Trophoblast cell (in vitro differentiated cells and primary cell): Measurements from ENCODE around the gene CPM.

Source experiments
- DNase-seq, 2 donors: peaks; one replicate each; pipeline ENCODE4 v3.0.0-alpha.2; 2016
- H2AFZ ChIP-seq: 2 replicates; pipeline ENCODE4 v1.6.1; 2013; ENCODE audit warnings: low read length, moderate library complexity, mild to moderate bottlenecking; ENCODE audit not compliant: insufficient read depth, poor library complexity
- H2AK5ac ChIP-seq: 2 replicates; pipeline ENCODE4 v1.6.1; 2013; ENCODE audit warnings: mild to moderate bottlenecking, low read length
- H2BK120ac ChIP-seq: 2 replicates; pipeline ENCODE4 v1.6.1; 2013; ENCODE audit warnings: low read length, mild to moderate bottlenecking, moderate library complexity; ENCODE audit not compliant: insufficient read depth, poor library complexity
- H2BK12ac ChIP-seq: 2 replicates; pipeline ENCODE4 v1.6.1; 2013; ENCODE audit warnings: mild to moderate bottlenecking, low read length, moderate library complexity
- H2BK5ac ChIP-seq: 2 replicates; pipeline ENCODE4 v1.6.1; 2013; ENCODE audit warnings: low read length, low read depth, moderate library complexity, mild to moderate bottlenecking; ENCODE audit not compliant: poor library complexity
- H3K14ac ChIP-seq: 2 replicates; pipeline ENCODE4 v1.6.1; 2013; ENCODE audit warnings: mild to moderate bottlenecking, low read length
- H3K18ac ChIP-seq: 2 replicates; pipeline ENCODE4 v1.6.1; 2013; ENCODE audit warnings: mild to moderate bottlenecking, low read length
- H3K23ac ChIP-seq: 2 replicates; pipeline ENCODE4 v1.6.1; 2013; ENCODE audit warnings: low read length
- H3K27ac ChIP-seq: 2 replicates; pipeline ENCODE4 v1.5.1; 2013; ENCODE audit warnings: low read depth, mild to moderate bottlenecking, inconsistent platforms, low read length, moderate library complexity
- H3K27me3 ChIP-seq: 2 replicates; pipeline ENCODE4 v1.6.1; 2013; ENCODE audit warnings: inconsistent platforms, mild to moderate bottlenecking, low read length, moderate library complexity; ENCODE audit not compliant: insufficient read depth
- H3K36me3 ChIP-seq, 2 experiments: 1 replicate in 1 of 2; 2 replicates in 1 of 2; pipeline ENCODE4 v1.6.1; 2013; ENCODE audit warnings: low read length in 2 of 2, mild to moderate bottlenecking in 2 of 2, moderate library complexity in 1 of 2; ENCODE audit not compliant: insufficient read depth in 2 of 2, control insufficient read depth in 1 of 2
- H3K4ac ChIP-seq: 2 replicates; pipeline ENCODE4 v1.6.1; 2013; ENCODE audit warnings: low read depth, mild to moderate bottlenecking, low read length, moderate library complexity
- H3K4me1 ChIP-seq, 2 experiments: 1 replicate in 1 of 2; 2 replicates in 1 of 2; pipeline ENCODE4 v1.6.1; 2013; ENCODE audit warnings: low read length in 2 of 2, mild to moderate bottlenecking in 2 of 2, moderate library complexity in 1 of 2; ENCODE audit not compliant: insufficient read depth in 2 of 2, control insufficient read depth in 1 of 2
- H3K4me2 ChIP-seq: 2 replicates; pipeline ENCODE4 v1.6.1; 2013; ENCODE audit warnings: inconsistent platforms, mild to moderate bottlenecking, low read length, moderate library complexity
- H3K4me3 ChIP-seq: 2 replicates; pipeline ENCODE4 v1.5.1; 2013; ENCODE audit warnings: mild to moderate bottlenecking, low read depth, low read length, inconsistent platforms
- H3K79me1 ChIP-seq: one replicate; pipeline ENCODE4 v1.6.1; 2013; ENCODE audit warnings: low read length
- H3K79me2 ChIP-seq: 2 replicates; pipeline ENCODE4 v1.6.1; 2013; ENCODE audit warnings: low read length, mild to moderate bottlenecking; ENCODE audit not compliant: control insufficient read depth, insufficient read depth, poor library complexity
- H3K9ac ChIP-seq: 2 replicates; pipeline ENCODE4 v1.6.1; 2013; ENCODE audit warnings: mild to moderate bottlenecking, low read length
- H3K9me3 ChIP-seq: 2 replicates; pipeline ENCODE4 v1.6.1; 2013; ENCODE audit warnings: low read depth, mild to moderate bottlenecking, control low read depth, inconsistent platforms, low read length; ENCODE audit not compliant: insufficient read depth
- H4K12ac ChIP-seq: 2 replicates; pipeline ENCODE4 v1.6.1; 2013; ENCODE audit warnings: low read depth, mild to moderate bottlenecking, low read length, moderate library complexity
- H4K8ac ChIP-seq: 2 replicates; pipeline ENCODE4 v1.6.1; 2013; ENCODE audit warnings: low read depth, mild to moderate bottlenecking, low read length, moderate library complexity
- H4K91ac ChIP-seq: one replicate; pipeline ENCODE4 v1.6.1; 2013; ENCODE audit warnings: low read depth, mild to moderate bottlenecking, low read length, moderate library complexity
- WGBS: extraction: QIAGEN DNeasy Blood & Tissue Kit; methylation state at CpG from one replicate; pipeline ENCODE4 v1.1.7; 2013; ENCODE audit warnings: missing lambda C conversion rate; ENCODE audit not compliant: insufficient read length, insufficient coverage; ENCODE audit errors: extremely low coverage; 5-methylcytosine and 5-hydroxymethylcytosine counted together

Gene CPM

GRCh38 chr12:68844788-68845695 is 87.9 kb downstream of the CPM start:
- no peaks in the 10 kb centered on the region for H3K79me2 ChIP-seq
- H3K23ac ChIP-seq: no peak overlapping the region
- H3K79me1 ChIP-seq: no peaks in the 10 kb centered on the region
- H3K14ac ChIP-seq: no peak overlapping the region
- H3K18ac ChIP-seq: no peak overlapping the region
- no peak overlapping the region for H2BK5ac ChIP-seq
- H2BK12ac ChIP-seq: no peak overlapping the region
- no peak overlapping the region for H3K4ac ChIP-seq
- H4K12ac ChIP-seq: no peak overlapping the region
- no peaks in the 10 kb centered on the region for H3K27me3 ChIP-seq
- no peaks in the 10 kb centered on the region for H3K9me3 ChIP-seq
- no peak overlapping the region for H3K4me2 ChIP-seq
- DNase-seq: no peak
- H3K9ac ChIP-seq: no peak overlapping the region
- no peak overlapping the region for H3K4me3 ChIP-seq
- H3K36me3 ChIP-seq: peaks cover 16 to 19% of the 10 kb centered on the region in 2 experiments
- no peak overlapping the region for H2BK120ac ChIP-seq
- no peak overlapping the region for H2AFZ ChIP-seq
- H3K27ac ChIP-seq: no peak overlapping the region
- no peak overlapping the region for H2AK5ac ChIP-seq
- no peak overlapping the region for H4K91ac ChIP-seq
- H4K8ac ChIP-seq: no peak overlapping the region
- no CpG with 5 or more reads among the region's 14 CpGs for WGBS
- H3K4me1 ChIP-seq: no peaks in the 10 kb centered on the region

- no peak overlapping the region for H4K91ac ChIP-seq
- no peak overlapping the region for H2AFZ ChIP-seq
- H2BK120ac ChIP-seq: no peak overlapping the region
- no peak overlapping the region for H4K12ac ChIP-seq
- no peak overlapping the region for H2BK12ac ChIP-seq
- H3K18ac ChIP-seq: no peak overlapping the region
- no peak overlapping the region for H3K23ac ChIP-seq
- WGBS: no CpG with 5 or more reads among the region's 4 CpGs
- no peak overlapping the region for H2AK5ac ChIP-seq
- no peaks in the 10 kb centered on the region for H3K79me2 ChIP-seq
- H2BK5ac ChIP-seq: no peak overlapping the region
- peaks cover 16 to 22% of the 10 kb centered on the region in 2 experiments for H3K36me3 ChIP-seq
- H3K4me3 ChIP-seq: no peak overlapping the region
- DNase-seq: no peak
- H3K27me3 ChIP-seq: no peaks in the 10 kb centered on the region
- no peak overlapping the region for H3K27ac ChIP-seq
- H3K14ac ChIP-seq: no peak overlapping the region
- H3K4me2 ChIP-seq: no peak overlapping the region
- no peaks in the 10 kb centered on the region for H3K4me1 ChIP-seq
- no peaks in the 10 kb centered on the region for H3K79me1 ChIP-seq
- no peak overlapping the region for H3K9ac ChIP-seq
- no peak overlapping the region for H3K4ac ChIP-seq
- H4K8ac ChIP-seq: no peak overlapping the region
- H3K9me3 ChIP-seq: no peaks in the 10 kb centered on the region
Observed at GRCh38 chr12:68844318-68844745, 88.6 kb downstream of the CPM start.

- Histone ChIP-seq H3K23ac (no peak overlapping the region), H3K27ac (no peak overlapping the region), H3K79me2 (no peaks in the 10 kb centered on the region), H4K8ac (no peak overlapping the region), H2AFZ (no peak overlapping the region), H3K4me1 (no peaks in the 10 kb centered on the region), H3K9me3 (no peaks in the 10 kb centered on the region), H3K14ac (no peak overlapping the region), H2BK12ac (no peak overlapping the region), H3K9ac (no peak overlapping the region), H3K4me2 (no peak overlapping the region), H4K91ac (no peak overlapping the region), H2AK5ac (no peak overlapping the region), H2BK120ac (no peak overlapping the region), H2BK5ac (no peak overlapping the region), H3K27me3 (no peaks in the 10 kb centered on the region), H3K36me3 (peaks cover 16 to 30% of the 10 kb centered on the region in 2 experiments), H3K4ac (no peak overlapping the region), H3K4me3 (no peak overlapping the region), H3K18ac (no peak overlapping the region), H3K79me1 (no peaks in the 10 kb centered on the region), H4K12ac (no peak overlapping the region)
- peak in 1 of 2 donors; percentile 39 for DNase-seq
- WGBS: no CpG with 5 or more reads among the region's 2 CpGs
Observed at GRCh38 chr12:68842784-68843567, 90.0 kb downstream of the CPM start.

GRCh38 chr12:68842123-68842522 is 90.8 kb downstream of the CPM start:
- Histone ChIP-seq H3K9ac (no peak overlapping the region), H2AFZ (no peak overlapping the region), H3K27me3 (no peaks in the 10 kb centered on the region), H3K36me3 (peaks cover 20 to 34% of the 10 kb centered on the region in 2 experiments), H4K12ac (no peak overlapping the region), H3K14ac (no peak overlapping the region), H2BK120ac (no peak overlapping the region), H3K79me2 (no peaks in the 10 kb centered on the region), H2BK5ac (no peak overlapping the region), H2AK5ac (no peak overlapping the region), H4K91ac (no peak overlapping the region), H3K4me2 (no peak overlapping the region), H3K27ac (no peak overlapping the region), H3K4ac (no peak overlapping the region), H3K18ac (no peak overlapping the region), H3K79me1 (no peaks in the 10 kb centered on the region), H3K9me3 (no peaks in the 10 kb centered on the region), H3K23ac (no peak overlapping the region), H3K4me3 (no peak overlapping the region), H4K8ac (no peak overlapping the region), H3K4me1 (no peaks in the 10 kb centered on the region), H2BK12ac (no peak overlapping the region)
- no peak for DNase-seq
- WGBS: no CpG with 5 or more reads among the region's 3 CpGs
